Liver (tissue), 9 donors: ENCODE data around the gene ABLIM2. TPM values are rescaled to one million over a fixed set of nuclear protein-coding genes. Genes with fewer than 3 reads are reported as not detected.

Source experiments
- DNase-seq: peaks from one replicate; pipeline ENCODE4 v3.0.0-alpha.2; 2017; ENCODE audit warnings: low spot score
- H3K27ac ChIP-seq, 2 donors: one replicate each; pipeline ENCODE4 v1.7.0; 2013; ENCODE audit warnings: inconsistent platforms in 2 of 2, low read length in 2 of 2, control low read depth in 1 of 2, low read depth in 1 of 2, mild to moderate bottlenecking in 1 of 2
- H3K27me3 ChIP-seq, 4 donors: one replicate each; pipeline versions ENCODE4 v1.6.1 to v1.7.0; 2013; ENCODE audit warnings: low read length in 3 of 4, inconsistent platforms in 1 of 4, mild to moderate bottlenecking in 1 of 4, moderate library complexity in 1 of 4; ENCODE audit not compliant: control insufficient read depth in 4 of 4, insufficient read depth in 4 of 4
- H3K36me3 ChIP-seq, 4 donors: one replicate each; pipeline versions ENCODE4 v1.6.1 to v1.7.0; 2013; ENCODE audit warnings: low read length in 3 of 4, mild to moderate bottlenecking in 3 of 4, low read depth in 1 of 4, moderate library complexity in 1 of 4; ENCODE audit not compliant: control insufficient read depth in 4 of 4, insufficient read depth in 3 of 4
- H3K4me1 ChIP-seq, 4 donors: one replicate each; pipeline versions ENCODE4 v1.6.1 to v1.7.0; 2013; ENCODE audit warnings: low read length in 3 of 4, mild to moderate bottlenecking in 3 of 4, moderate library complexity in 1 of 4; ENCODE audit not compliant: control insufficient read depth in 4 of 4, insufficient read depth in 4 of 4
- H3K4me3 ChIP-seq, 3 donors: one replicate each; pipeline versions ENCODE4 v1.6.1 to v1.7.0; 2013; ENCODE audit warnings: low read length in 3 of 3, control low read depth in 1 of 3, low read depth in 1 of 3, mild to moderate bottlenecking in 1 of 3
- H3K9ac ChIP-seq, 2 donors: one replicate each; pipeline ENCODE4 v1.7.0; 2013; ENCODE audit warnings: low read length in 2 of 2, mild to moderate bottlenecking in 2 of 2, moderate library complexity in 2 of 2, control low read depth in 1 of 2, low read depth in 1 of 2
- H3K9me3 ChIP-seq, 4 donors: one replicate each; pipeline versions ENCODE4 v1.6.1 to v1.7.0; 2013; ENCODE audit warnings: low read length in 3 of 4; ENCODE audit not compliant: control insufficient read depth in 4 of 4
- ATF3 ChIP-seq: IDR thresholded peaks from 2 replicates; pipeline ENCODE4 v1.6.1; 2016; ENCODE audit warnings: antibody characterized with exemption
- EGR1 ChIP-seq, 2 donors: IDR thresholded peaks; 2 replicates each; pipeline ENCODE4 v1.6.1; 2016 to 2018; ENCODE audit warnings: antibody characterized with exemption in 2 of 2, low read depth in 2 of 2
- FOXA1 ChIP-seq: IDR thresholded peaks from 2 replicates; pipeline ENCODE4 v1.6.1; 2016; ENCODE audit warnings: antibody characterized with exemption
- FOXA2 ChIP-seq: IDR thresholded peaks from 2 replicates; pipeline ENCODE4 v1.6.1; 2016; ENCODE audit warnings: antibody characterized with exemption
- GABPA ChIP-seq, 2 donors: IDR thresholded peaks in 1 of 2; conservative IDR thresholded peaks in 1 of 2; 2 replicates each; pipeline ENCODE4 v1.6.1; 2016; ENCODE audit warnings: antibody characterized with exemption in 2 of 2, mild to moderate bottlenecking in 1 of 2, moderate library complexity in 1 of 2
- HNF4A ChIP-seq, 2 donors: conservative IDR thresholded peaks; 2 replicates each; pipeline ENCODE4 v1.6.1; 2016; ENCODE audit warnings: antibody characterized with exemption in 2 of 2, mild to moderate bottlenecking in 2 of 2
- HNF4G ChIP-seq: IDR thresholded peaks from 2 replicates; pipeline ENCODE4 v1.6.1; 2016; ENCODE audit warnings: antibody characterized with exemption
- JUND ChIP-seq, 2 donors: IDR thresholded peaks; 2 replicates each; pipeline ENCODE4 v1.6.1; 2016; ENCODE audit warnings: antibody characterized with exemption in 2 of 2
- MAX ChIP-seq: IDR thresholded peaks from 2 replicates; pipeline ENCODE4 v1.6.1; 2016; ENCODE audit warnings: antibody characterized with exemption
- NR2F2 ChIP-seq: IDR thresholded peaks from 2 replicates; pipeline ENCODE4 v1.6.1; 2016; ENCODE audit warnings: antibody characterized with exemption
- RAD21 ChIP-seq, 2 donors: IDR thresholded peaks; 2 replicates each; pipeline ENCODE4 v1.6.1; 2016; ENCODE audit warnings: antibody characterized with exemption in 2 of 2, mild to moderate bottlenecking in 2 of 2
- RXRA ChIP-seq, 2 donors: IDR thresholded peaks; 2 replicates each; pipeline ENCODE4 v1.6.1; 2017 to 2018; ENCODE audit warnings: antibody characterized with exemption in 2 of 2, mild to moderate bottlenecking in 1 of 2
- TAF1 ChIP-seq: conservative IDR thresholded peaks from 2 replicates; pipeline ENCODE4 v1.6.1; 2016; ENCODE audit warnings: antibody characterized with exemption, mild to moderate bottlenecking
- YY1 ChIP-seq: IDR thresholded peaks from 2 replicates; pipeline ENCODE4 v1.6.1; 2016; ENCODE audit warnings: antibody characterized with exemption, mild to moderate bottlenecking
- WGBS: extraction: QIAGEN DNeasy Blood & Tissue Kit; methylation state at CpG from one replicate; pipeline ENCODE4 v1.1.7; 2013; 5-methylcytosine and 5-hydroxymethylcytosine counted together
- polyA plus RNA-seq, 2 donors: library from polyadenylated mRNA; stranded (reverse) in 1 of 2; unstranded in 1 of 2; fragments of 200-250 nt in 1 of 2; fragments of >200 nt in 1 of 2; fragmentation: Nextera tagmentation in 1 of 2; extraction: Ambion mirVana in 1 of 2; gene quantifications; one replicate each; pipeline versions ENCODE4 v1.2.1 to v1.2.3, GENCODE V29; 2013 to 2015
- total RNA-seq, 2 donors: library from RNA; depleted of rRNA; stranded (reverse); fragments of >200 nt; gene quantifications; one replicate each; pipeline ENCODE4 v1.2.3, GENCODE V29; 2014
- TF ChIP-seq, protein P1 (sequence below): fragments of 150-350 bp; IDR thresholded peaks from 2 replicates; pipeline ENCODE4 v1.5.1; 2017; ENCODE audit warnings: improper control_type of control experiment, low read depth, low read length; ENCODE audit not compliant: missing input control
- TF ChIP-seq, protein P2 (sequence below): IDR thresholded peaks from 2 replicates; pipeline ENCODE4 v1.6.1; 2016; ENCODE audit warnings: antibody characterized with exemption
- donor health status: healthy.
- donor health status: healthy.
- donor health status: healthy.
- donor health status: healthy.
- donor health status: healthy.

Gene ABLIM2
- total and polyA plus RNA-seq, 4 donors, result 0.75 to 2.5 (median 0.93) TPM

DNA sequence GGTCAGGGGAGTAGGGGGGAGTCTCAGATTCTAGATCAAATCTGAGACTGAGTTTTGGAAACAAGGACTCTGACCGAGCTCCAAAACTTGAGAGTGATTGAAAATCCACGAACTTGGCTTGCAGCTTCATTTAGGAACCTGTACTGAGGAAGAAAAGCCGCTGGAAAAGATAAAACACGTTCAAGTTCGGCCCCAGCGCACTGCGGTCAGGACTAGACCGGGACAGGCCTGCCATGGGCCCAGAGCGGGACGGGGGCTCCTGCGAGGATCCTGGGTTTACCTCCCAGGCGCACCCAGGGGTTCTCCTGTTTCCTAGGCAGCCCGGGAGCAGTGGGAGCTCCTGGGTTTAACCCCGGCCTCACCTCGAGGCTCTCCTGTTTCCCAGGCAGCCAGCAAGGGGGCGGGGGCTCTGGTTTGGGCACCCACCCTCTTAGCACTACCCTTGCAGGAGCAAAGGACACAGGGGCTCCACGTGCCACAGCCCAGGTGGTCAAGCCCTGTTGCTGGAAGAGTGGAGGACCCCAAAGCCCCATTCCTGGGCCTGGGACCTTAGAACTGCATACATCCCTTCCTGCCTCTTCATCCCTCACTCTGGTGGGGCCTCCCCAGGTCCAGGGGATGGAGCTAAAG, 74.5 kb downstream of the ABLIM2 start:
- Histone ChIP-seq H3K36me3 (no peaks in the 10 kb centered on the region), H3K9ac (no peak overlapping the region), H3K4me1 (no peaks in the 10 kb centered on the region), H3K27ac (no peak overlapping the region), H3K27me3 (no peaks in the 10 kb centered on the region), H3K4me3 (no peak overlapping the region), H3K9me3 (no peaks in the 10 kb centered on the region)
- 89% methylated on average over 17 of the region's 17 CpGs for WGBS
- DNase-seq, result no peak
- no peak for TF ChIP-seq MAX
- TF ChIP-seq RAD21 (IDR thresholded peaks at IDR 0.05), result no peak

DNA sequence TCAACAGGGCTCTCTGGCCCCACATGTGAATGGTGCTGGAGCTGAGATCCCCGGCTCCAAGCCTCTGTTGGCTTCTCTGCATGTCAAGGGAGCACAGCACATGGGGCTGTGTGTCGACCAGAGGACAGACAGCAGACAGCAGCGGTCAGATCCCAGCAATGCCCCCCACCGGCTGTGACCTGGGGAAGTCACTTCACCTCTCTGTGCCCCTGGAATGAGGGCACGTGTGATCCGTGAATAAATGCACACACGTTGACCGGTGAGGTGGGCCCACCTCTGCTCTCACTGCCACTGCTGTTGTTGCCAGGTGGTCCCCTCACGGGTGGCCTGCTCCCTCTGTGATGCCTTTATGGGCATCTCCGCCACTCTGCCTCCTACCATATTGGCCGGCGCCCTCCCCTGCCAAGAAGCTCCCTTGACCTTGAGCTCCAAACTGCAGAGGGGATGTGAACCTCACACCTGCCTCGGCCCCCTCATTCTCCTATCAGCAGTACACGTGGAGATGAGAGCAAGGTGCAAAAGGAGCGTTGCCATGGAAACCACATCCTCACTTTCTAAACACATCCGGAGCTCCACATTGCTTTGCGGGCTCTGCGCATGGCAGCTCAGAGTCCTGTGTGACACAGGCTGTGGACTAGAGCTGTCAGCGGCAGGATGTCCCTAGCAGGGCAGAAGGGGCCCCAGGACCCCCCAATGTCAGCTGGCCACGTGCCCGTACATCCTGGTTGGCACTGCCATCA, 75.4 kb downstream of the ABLIM2 start:
- no peak for DNase-seq

GRCh38 chr4:8082517-8083055, 76.0 kb downstream of the ABLIM2 start:
- H3K9ac ChIP-seq, result no peak overlapping the region
- H3K36me3 ChIP-seq, result no peaks in the 10 kb centered on the region
- no peak for TF ChIP-seq GABPA (IDR thresholded peaks at IDR 0.05 in 1 of 2, conservative IDR thresholded peaks at IDR 0.05 in 1 of 2)
- no peak for TF ChIP-seq RXRA (IDR thresholded peaks at IDR 0.05)
- TF ChIP-seq FOXA2, result no peak
- TF ChIP-seq, protein P1, sequence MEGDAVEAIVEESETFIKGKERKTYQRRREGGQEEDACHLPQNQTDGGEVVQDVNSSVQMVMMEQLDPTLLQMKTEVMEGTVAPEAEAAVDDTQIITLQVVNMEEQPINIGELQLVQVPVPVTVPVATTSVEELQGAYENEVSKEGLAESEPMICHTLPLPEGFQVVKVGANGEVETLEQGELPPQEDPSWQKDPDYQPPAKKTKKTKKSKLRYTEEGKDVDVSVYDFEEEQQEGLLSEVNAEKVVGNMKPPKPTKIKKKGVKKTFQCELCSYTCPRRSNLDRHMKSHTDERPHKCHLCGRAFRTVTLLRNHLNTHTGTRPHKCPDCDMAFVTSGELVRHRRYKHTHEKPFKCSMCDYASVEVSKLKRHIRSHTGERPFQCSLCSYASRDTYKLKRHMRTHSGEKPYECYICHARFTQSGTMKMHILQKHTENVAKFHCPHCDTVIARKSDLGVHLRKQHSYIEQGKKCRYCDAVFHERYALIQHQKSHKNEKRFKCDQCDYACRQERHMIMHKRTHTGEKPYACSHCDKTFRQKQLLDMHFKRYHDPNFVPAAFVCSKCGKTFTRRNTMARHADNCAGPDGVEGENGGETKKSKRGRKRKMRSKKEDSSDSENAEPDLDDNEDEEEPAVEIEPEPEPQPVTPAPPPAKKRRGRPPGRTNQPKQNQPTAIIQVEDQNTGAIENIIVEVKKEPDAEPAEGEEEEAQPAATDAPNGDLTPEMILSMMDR, result no peak
- no peak for TF ChIP-seq YY1
- no peak for TF ChIP-seq EGR1 (IDR thresholded peaks at IDR 0.05; ENCODE audit: low read depth in 2 of 2)
- no peak for TF ChIP-seq ATF3
- no peak for TF ChIP-seq NR2F2
- no peak for TF ChIP-seq FOXA1
- no peak for TF ChIP-seq TAF1
- TF ChIP-seq HNF4A (conservative IDR thresholded peaks at IDR 0.05), result no peak
- TF ChIP-seq JUND (IDR thresholded peaks at IDR 0.05), result no peak
- TF ChIP-seq, protein P2, sequence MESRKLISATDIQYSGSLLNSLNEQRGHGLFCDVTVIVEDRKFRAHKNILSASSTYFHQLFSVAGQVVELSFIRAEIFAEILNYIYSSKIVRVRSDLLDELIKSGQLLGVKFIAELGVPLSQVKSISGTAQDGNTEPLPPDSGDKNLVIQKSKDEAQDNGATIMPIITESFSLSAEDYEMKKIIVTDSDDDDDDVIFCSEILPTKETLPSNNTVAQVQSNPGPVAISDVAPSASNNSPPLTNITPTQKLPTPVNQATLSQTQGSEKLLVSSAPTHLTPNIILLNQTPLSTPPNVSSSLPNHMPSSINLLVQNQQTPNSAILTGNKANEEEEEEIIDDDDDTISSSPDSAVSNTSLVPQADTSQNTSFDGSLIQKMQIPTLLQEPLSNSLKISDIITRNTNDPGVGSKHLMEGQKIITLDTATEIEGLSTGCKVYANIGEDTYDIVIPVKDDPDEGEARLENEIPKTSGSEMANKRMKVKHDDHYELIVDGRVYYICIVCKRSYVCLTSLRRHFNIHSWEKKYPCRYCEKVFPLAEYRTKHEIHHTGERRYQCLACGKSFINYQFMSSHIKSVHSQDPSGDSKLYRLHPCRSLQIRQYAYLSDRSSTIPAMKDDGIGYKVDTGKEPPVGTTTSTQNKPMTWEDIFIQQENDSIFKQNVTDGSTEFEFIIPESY, result no peak
- no peaks in the 10 kb centered on the region for H3K4me1 ChIP-seq
- H3K27me3 ChIP-seq, result no peaks in the 10 kb centered on the region
- H3K9me3 ChIP-seq, result no peaks in the 10 kb centered on the region
- no peak for DNase-seq
- H3K4me3 ChIP-seq, result no peak overlapping the region
- H3K27ac ChIP-seq, result no peak overlapping the region
- 76% methylated on average over 10 of the region's 10 CpGs for WGBS

More for the DNA sequence above, 75.4 kb downstream of the ABLIM2 start:
- Histone ChIP-seq H3K4me1 (no peaks in the 10 kb centered on the region), H3K27me3 (no peaks in the 10 kb centered on the region), H3K9me3 (no peaks in the 10 kb centered on the region), H3K4me3 (no peak overlapping the region), H3K9ac (no peak overlapping the region), H3K27ac (no peak overlapping the region), H3K36me3 (no peaks in the 10 kb centered on the region)
- no peak for TF ChIP-seq EGR1 (IDR thresholded peaks at IDR 0.05; ENCODE audit: low read depth in 2 of 2)
- TF ChIP-seq FOXA1, result no peak
- no peak for TF ChIP-seq HNF4G
- WGBS, result 82% methylated on average over 21 of the region's 21 CpGs
